Measurements from ENCODE around the gene HMGN4. TPM values are rescaled to one million over a fixed set of nuclear protein-coding genes. Genes with fewer than 3 reads are reported as not detected.

The HMGN4 gene
- polyA plus RNA-seq, 1 of the 3 experiments (the other 2 are of a cell fraction) = 76.3 TPM

GRCh38 chr6:26554697-26555504 lies 16.7 kb downstream of the HMGN4 start:
- CTCF ChIA-PET = interaction anchor here (0.8 to 4.6 kb wide), 3 partner anchors 17 to 213 kb away, joined by 3 to 24 read pairs (median 5); no protein-coding TSS in a partner anchor
- H3K9me3 ChIP-seq = no peaks in the 10 kb centered on the region
- no peaks in the 10 kb centered on the region for H4K20me1 ChIP-seq (ENCODE audit: insufficient read depth)
- no peaks in the 10 kb centered on the region for H3K36me3 ChIP-seq (replicated peaks in 1 of 2; ENCODE audit: control insufficient read depth in 1 of 2, insufficient read depth in 2 of 2, low read length in 1 of 2)
- no peaks in the 10 kb centered on the region for H3K9me2 ChIP-seq
- H3K4me2 ChIP-seq = peak overlapping the region; percentile 80
- peak overlapping the region; percentile 59 for H3K9ac ChIP-seq
- WGBS (ENCODE audit: low lambda C conversion rate) = 3% methylated on average over 27 of the region's 27 CpGs
- H3K4me3 ChIP-seq (ENCODE audit: low read depth in 2 of 2, low read length in 1 of 2) = peak overlapping the region; percentile 68 to 84
- POLR2A ChIA-PET = no interaction called here
- TF ChIP-seq FOSL2 (IDR thresholded peaks at IDR 0.05; ENCODE audit: borderline replicate concordance, low read depth) (peak; percentile 43; the same call in 1 of the 2 replicates), GATA2 (CRISPR knock-in tag; IDR thresholded peaks at IDR 0.05) (no peak), RXRA (IDR thresholded peaks at IDR 0.05; ENCODE audit: borderline replicate concordance, low read depth) (no peak), MAX (IDR thresholded peaks at IDR 0.05; ENCODE audit: low read depth) (no peak), USF1 (IDR thresholded peaks at IDR 0.05; ENCODE audit: borderline replicate concordance, low read depth) (no peak), MXI1 (IDR thresholded peaks at IDR 0.05; ENCODE audit: low read depth, low read length) (peak; percentile 58), POLR2AphosphoS5 (IDR thresholded peaks at IDR 0.05; ENCODE audit: low read depth, low read length) (no peak), IRF3 (IDR thresholded peaks at IDR 0.05; ENCODE audit: low read depth, low read length) (no peak), TCF12 (IDR thresholded peaks at IDR 0.05) (no peak), RCOR1 (IDR thresholded peaks at IDR 0.05; ENCODE audit: low read length) (peak; percentile 56; the same call in 1 of the 2 replicates), SIN3A (IDR thresholded peaks at IDR 0.05; ENCODE audit: borderline replicate concordance, low read depth, low read length) (no peak), ELF1 (IDR thresholded peaks at IDR 0.05) (no peak), NRF1 (IDR thresholded peaks at IDR 0.05; ENCODE audit: low read depth, low read length) (no peak), TEAD4 (IDR thresholded peaks at IDR 0.05; ENCODE audit: borderline replicate concordance, insufficient read depth) (peak; percentile 61; the same call in 1 of the 2 replicates), JUND (IDR thresholded peaks at IDR 0.05) (no peak), CHD2 (IDR thresholded peaks at IDR 0.05; ENCODE audit: low read length, partially characterized antibody) (peak; percentile 14), YY1 (IDR thresholded peaks at IDR 0.05; ENCODE audit: low read depth) (no peak)
- peak overlapping the region; percentile 91 for H2AFZ ChIP-seq (ENCODE audit: low read depth)
- H3K27ac ChIP-seq (ENCODE audit: low read depth in 2 of 2, low read length in 1 of 2) = peak overlapping the region; percentile 64 to 83
- no peaks in the 10 kb centered on the region for H3K79me2 ChIP-seq (ENCODE audit: insufficient read depth)
- DNase-seq = no peak
- H3K4me1 ChIP-seq (ENCODE audit: control insufficient read depth in 1 of 2, insufficient read depth in 2 of 2, low read depth in 1 of 2, low read length in 1 of 2) = peaks cover 0 to 3% of the 10 kb centered on the region in 2 experiments; a peak in 2 of 4 replicates
- H3K27me3 ChIP-seq (ENCODE audit: insufficient read depth) = no peaks in the 10 kb centered on the region
- peaks cover 50% of the 10 kb centered on the region for H3F3A ChIP-seq (replicated peaks; ENCODE audit: insufficient read depth)

All from SK-N-SH (cell line).